ENCODE data around the gene CASP8AP2.
"Not testable (repeated sequence)": the region's sequence is repeated elsewhere in the genome, so short reads cannot be mapped to it uniquely, and the experiment has no call there.

The CASP8AP2 gene

DNA sequence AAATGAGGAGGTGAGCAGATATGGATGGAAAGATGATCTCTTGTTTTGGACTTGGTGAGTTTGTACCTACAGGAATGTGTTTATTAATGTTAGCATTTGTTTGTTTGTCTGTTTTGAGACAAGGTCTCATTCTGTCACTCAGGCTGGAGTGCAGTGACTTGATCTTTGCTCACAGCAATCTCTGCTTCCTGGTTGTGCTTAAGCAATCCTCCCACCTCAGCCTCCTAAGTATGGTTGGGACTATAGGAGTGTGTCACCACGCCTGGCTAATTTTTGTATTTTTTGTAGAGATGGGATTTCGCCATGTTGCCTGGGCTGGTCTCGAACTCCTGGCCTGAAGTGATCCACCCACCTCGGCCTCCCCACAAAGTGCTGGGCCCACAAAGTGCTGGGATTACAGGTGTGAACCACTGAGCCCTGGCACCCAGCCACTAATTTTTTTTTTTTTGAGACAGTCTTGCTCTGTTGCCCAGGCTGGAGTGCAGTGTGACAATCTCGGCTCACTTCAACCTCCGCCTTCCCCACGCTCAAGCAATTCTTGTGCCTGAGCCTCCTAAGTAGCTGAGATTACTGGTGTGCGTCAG, 7.1 kb downstream of the CASP8AP2 start:
- Histone ChIP-seq H3K36me3 (ENCODE audit: insufficient read depth, insufficient read length, low read length) (peaks cover 67% of the 10 kb centered on the region), H3K9ac (ENCODE audit: insufficient read length, low read depth) (no peak overlapping the region), H3K4me3 (ENCODE audit: insufficient read length, low read depth) (no peak overlapping the region), H3K27me3 (ENCODE audit: insufficient read depth, insufficient read length) (no peaks in the 10 kb centered on the region), H3K4me1 (ENCODE audit: insufficient read depth, insufficient read length) (no peaks in the 10 kb centered on the region), H3K9me3 (ENCODE audit: insufficient read depth, low read length) (no peaks in the 10 kb centered on the region)
- DNase-seq (ENCODE audit: low read depth, low spot score), result no peak
- TF ChIP-seq YY1 (IDR thresholded peaks at IDR 0.05; ENCODE audit: insufficient read depth, insufficient read length) (no peak), ZNF274 (IDR thresholded peaks at IDR 0.05; ENCODE audit: low read depth, low read length) (no peak), SUZ12 (IDR thresholded peaks at IDR 0.05; ENCODE audit: extremely low read depth, insufficient read depth, insufficient read length) (no peak)

DNA sequence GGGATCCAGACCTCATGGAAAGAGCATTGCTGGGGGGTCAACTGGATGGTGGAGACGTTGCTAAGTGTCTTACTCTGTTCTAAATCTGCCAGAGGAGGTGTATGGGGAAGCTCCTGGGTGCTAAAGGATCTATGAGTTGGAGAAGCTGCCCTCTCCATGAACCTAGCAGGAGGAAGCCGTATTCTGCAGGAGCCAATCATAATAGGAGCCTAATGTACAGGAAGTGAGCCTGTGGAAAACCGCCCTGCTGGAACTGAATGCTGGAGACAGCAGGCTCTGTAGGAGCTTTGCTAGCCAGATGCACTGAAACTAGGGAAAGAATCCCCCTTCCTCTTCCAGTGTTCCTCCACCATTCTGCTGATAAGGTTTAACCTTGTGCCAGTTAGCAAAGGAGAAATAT, 10.9 kb downstream of the CASP8AP2 start:
- TF ChIP-seq YY1 (IDR thresholded peaks at IDR 0.05; ENCODE audit: insufficient read depth, insufficient read length) (no peak), SUZ12 (IDR thresholded peaks at IDR 0.05; ENCODE audit: extremely low read depth, insufficient read depth, insufficient read length) (no peak)
- Histone ChIP-seq H3K9me3 (ENCODE audit: insufficient read depth, low read length) (no peaks in the 10 kb centered on the region), H3K36me3 (ENCODE audit: insufficient read depth, insufficient read length, low read length) (peaks cover 43% of the 10 kb centered on the region), H3K27me3 (ENCODE audit: insufficient read depth, insufficient read length) (no peaks in the 10 kb centered on the region), H3K9ac (ENCODE audit: insufficient read length, low read depth) (no peak overlapping the region), H3K4me3 (ENCODE audit: insufficient read length, low read depth) (no peak overlapping the region), H3K4me1 (ENCODE audit: insufficient read depth, insufficient read length) (no peaks in the 10 kb centered on the region)
- no peak for DNase-seq (ENCODE audit: low read depth, low spot score)

DNA sequence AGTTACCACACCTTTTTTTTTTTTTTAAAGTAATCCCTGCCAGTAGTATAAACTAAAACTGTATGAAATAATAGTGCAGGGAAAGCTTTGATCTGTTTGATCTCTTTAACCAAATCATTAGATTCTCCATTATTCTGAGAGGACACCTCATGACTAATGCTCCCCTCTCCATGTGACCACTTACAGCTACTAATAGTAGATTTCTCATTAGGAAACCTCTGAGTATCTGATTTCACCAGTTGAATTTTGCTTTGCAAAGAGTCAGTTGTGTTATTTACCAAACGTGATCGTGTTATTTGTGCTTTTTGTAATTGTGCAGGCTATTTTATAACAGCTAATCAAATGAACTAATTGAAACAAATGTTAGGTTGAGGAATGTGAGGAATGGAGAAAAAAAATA, 12.5 kb downstream of the CASP8AP2 start:
- Histone ChIP-seq H3K4me1 (ENCODE audit: insufficient read depth, insufficient read length) (no peaks in the 10 kb centered on the region), H3K36me3 (ENCODE audit: insufficient read depth, insufficient read length, low read length) (peaks cover 31% of the 10 kb centered on the region), H3K9ac (ENCODE audit: insufficient read length, low read depth) (no peak overlapping the region), H3K4me3 (ENCODE audit: insufficient read length, low read depth) (no peak overlapping the region), H3K27me3 (ENCODE audit: insufficient read depth, insufficient read length) (no peaks in the 10 kb centered on the region), H3K9me3 (ENCODE audit: insufficient read depth, low read length) (no peaks in the 10 kb centered on the region)
- DNase-seq (ENCODE audit: low read depth, low spot score), result no peak
- no peak for TF ChIP-seq YY1 (IDR thresholded peaks at IDR 0.05; ENCODE audit: insufficient read depth, insufficient read length)
- TF ChIP-seq ZNF274 (IDR thresholded peaks at IDR 0.05; ENCODE audit: low read depth, low read length), result no peak
- TF ChIP-seq SUZ12 (IDR thresholded peaks at IDR 0.05; ENCODE audit: extremely low read depth, insufficient read depth, insufficient read length), result no peak

DNA sequence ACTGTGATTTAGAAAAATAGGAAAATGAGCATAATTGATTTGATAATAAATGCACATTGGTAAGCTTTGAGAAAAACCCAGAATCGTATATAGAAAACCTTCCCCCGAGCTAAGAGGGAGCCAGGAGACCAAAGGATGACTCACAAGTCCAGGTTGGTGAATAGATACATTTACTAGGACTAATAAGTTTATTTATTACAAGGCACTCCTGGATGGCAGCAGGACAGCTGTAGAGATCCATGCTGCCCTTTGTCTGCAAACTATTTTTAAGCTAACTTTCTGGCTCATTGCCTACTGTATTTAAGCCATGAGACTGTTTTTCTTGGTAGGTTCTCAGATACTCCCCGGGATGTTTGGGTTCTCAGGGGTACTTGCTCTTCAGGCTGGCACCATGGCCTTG, 13.4 kb downstream of the CASP8AP2 start:
- DNase-seq (ENCODE audit: low read depth, low spot score), result no peak
- Histone ChIP-seq H3K4me1 (ENCODE audit: insufficient read depth, insufficient read length) (no peaks in the 10 kb centered on the region), H3K27me3 (ENCODE audit: insufficient read depth, insufficient read length) (no peaks in the 10 kb centered on the region), H3K9me3 (ENCODE audit: insufficient read depth, low read length) (no peaks in the 10 kb centered on the region), H3K9ac (ENCODE audit: insufficient read length, low read depth) (no peak overlapping the region), H3K4me3 (ENCODE audit: insufficient read length, low read depth) (no peak overlapping the region), H3K36me3 (ENCODE audit: insufficient read depth, insufficient read length, low read length) (peaks cover 26% of the 10 kb centered on the region)
- TF ChIP-seq YY1 (IDR thresholded peaks at IDR 0.05; ENCODE audit: insufficient read depth, insufficient read length), result no peak
- no peak for TF ChIP-seq SUZ12 (IDR thresholded peaks at IDR 0.05; ENCODE audit: extremely low read depth, insufficient read depth, insufficient read length)
- no peak for TF ChIP-seq ZNF274 (IDR thresholded peaks at IDR 0.05; ENCODE audit: low read depth, low read length)

DNA sequence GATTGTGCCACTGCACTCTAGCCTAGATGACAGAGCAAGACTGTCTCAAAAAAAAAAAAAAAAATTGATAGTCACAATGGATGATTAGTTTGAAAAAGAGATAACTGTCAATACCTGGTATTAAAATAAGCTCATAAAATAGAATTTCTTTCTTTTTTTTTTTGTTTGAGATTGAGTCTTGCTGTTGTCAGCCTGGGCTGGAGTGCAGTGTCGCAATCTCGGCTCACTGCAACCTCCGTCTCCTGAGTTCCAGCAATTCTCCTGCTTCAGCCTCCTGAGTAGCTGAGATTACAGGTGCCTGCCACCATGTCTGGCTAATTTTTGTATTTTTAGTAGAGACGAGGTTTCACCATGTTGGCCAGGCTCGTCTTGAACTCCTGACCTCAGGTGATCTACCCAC, 17.8 kb downstream of the CASP8AP2 start:
- H3K36me3 ChIP-seq (ENCODE audit: insufficient read depth, insufficient read length, low read length), result peaks cover 27% of the 10 kb centered on the region
- H3K9me3 ChIP-seq (ENCODE audit: insufficient read depth, low read length); H3K27me3 ChIP-seq (ENCODE audit: insufficient read depth, insufficient read length); H3K4me1 ChIP-seq (ENCODE audit: insufficient read depth, insufficient read length); H3K9ac ChIP-seq (ENCODE audit: insufficient read length, low read depth); DNase-seq (ENCODE audit: low read depth, low spot score); H3K4me3 ChIP-seq (ENCODE audit: insufficient read length, low read depth): not testable (repeated sequence)

DNA sequence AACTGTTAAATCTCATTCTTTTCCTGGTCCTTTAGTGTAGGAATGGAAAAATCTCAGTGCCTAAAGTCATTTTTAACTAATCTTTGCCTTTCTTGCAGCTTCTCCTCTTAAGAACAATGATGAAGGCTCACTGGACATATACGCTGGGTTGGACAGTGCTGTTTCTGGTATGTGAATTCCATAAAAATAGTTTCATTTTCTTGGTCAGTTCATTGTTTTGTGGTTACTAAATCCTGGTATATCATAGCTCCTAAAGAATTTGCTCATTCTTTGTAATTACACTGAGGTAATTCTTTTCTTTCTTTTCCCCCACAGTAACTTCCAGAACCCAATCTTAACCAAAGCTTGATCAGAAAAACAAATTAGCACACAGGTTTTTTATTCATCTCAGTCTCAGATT, 23.4 kb downstream of the CASP8AP2 start:
- Histone ChIP-seq H3K4me3 (ENCODE audit: insufficient read length, low read depth) (no peak overlapping the region), H3K9me3 (ENCODE audit: insufficient read depth, low read length) (no peaks in the 10 kb centered on the region), H3K27me3 (ENCODE audit: insufficient read depth, insufficient read length) (no peaks in the 10 kb centered on the region), H3K9ac (ENCODE audit: insufficient read length, low read depth) (no peak overlapping the region), H3K36me3 (ENCODE audit: insufficient read depth, insufficient read length, low read length) (peaks cover 63% of the 10 kb centered on the region), H3K4me1 (ENCODE audit: insufficient read depth, insufficient read length) (no peaks in the 10 kb centered on the region)
- TF ChIP-seq ZNF274 (IDR thresholded peaks at IDR 0.05; ENCODE audit: low read depth, low read length), result no peak
- no peak for TF ChIP-seq YY1 (IDR thresholded peaks at IDR 0.05; ENCODE audit: insufficient read depth, insufficient read length)
- TF ChIP-seq SUZ12 (IDR thresholded peaks at IDR 0.05; ENCODE audit: extremely low read depth, insufficient read depth, insufficient read length), result no peak
- DNase-seq (ENCODE audit: low read depth, low spot score), result no peak

DNA sequence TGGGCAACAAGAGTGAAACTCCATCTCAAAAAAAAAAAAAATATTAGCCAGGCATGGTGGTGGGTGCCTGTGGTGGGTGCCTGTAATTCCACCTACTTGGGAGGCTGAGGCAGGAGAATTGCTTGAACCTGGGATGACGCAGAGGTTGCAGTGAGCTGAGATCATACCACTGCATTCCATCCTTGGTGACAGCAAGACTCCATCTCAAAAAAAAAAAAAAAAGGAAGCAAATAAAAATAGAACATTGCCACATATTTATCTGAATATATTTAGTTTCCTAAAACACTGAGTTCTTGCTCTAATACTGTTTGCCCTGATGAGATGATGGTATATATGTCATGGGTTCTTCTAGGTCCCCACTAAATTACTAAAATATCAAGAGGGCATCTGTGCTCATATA, 28.4 kb downstream of the CASP8AP2 start:
- TF ChIP-seq SUZ12 (IDR thresholded peaks at IDR 0.05; ENCODE audit: extremely low read depth, insufficient read depth, insufficient read length), result no peak
- no peak for TF ChIP-seq ZNF274 (IDR thresholded peaks at IDR 0.05; ENCODE audit: low read depth, low read length)
- TF ChIP-seq YY1 (IDR thresholded peaks at IDR 0.05; ENCODE audit: insufficient read depth, insufficient read length), result no peak
- no peaks in the 10 kb centered on the region for H3K27me3 ChIP-seq (ENCODE audit: insufficient read depth, insufficient read length)
- peaks cover 77% of the 10 kb centered on the region for H3K36me3 ChIP-seq (ENCODE audit: insufficient read depth, insufficient read length, low read length)
- no peak overlapping the region for H3K9ac ChIP-seq (ENCODE audit: insufficient read length, low read depth)
- no peaks in the 10 kb centered on the region for H3K9me3 ChIP-seq (ENCODE audit: insufficient read depth, low read length)
- DNase-seq (ENCODE audit: low read depth, low spot score), result no peak
- H3K4me1 ChIP-seq (ENCODE audit: insufficient read depth, insufficient read length), result no peaks in the 10 kb centered on the region
- H3K4me3 ChIP-seq (ENCODE audit: insufficient read length, low read depth), result no peak overlapping the region

DNA sequence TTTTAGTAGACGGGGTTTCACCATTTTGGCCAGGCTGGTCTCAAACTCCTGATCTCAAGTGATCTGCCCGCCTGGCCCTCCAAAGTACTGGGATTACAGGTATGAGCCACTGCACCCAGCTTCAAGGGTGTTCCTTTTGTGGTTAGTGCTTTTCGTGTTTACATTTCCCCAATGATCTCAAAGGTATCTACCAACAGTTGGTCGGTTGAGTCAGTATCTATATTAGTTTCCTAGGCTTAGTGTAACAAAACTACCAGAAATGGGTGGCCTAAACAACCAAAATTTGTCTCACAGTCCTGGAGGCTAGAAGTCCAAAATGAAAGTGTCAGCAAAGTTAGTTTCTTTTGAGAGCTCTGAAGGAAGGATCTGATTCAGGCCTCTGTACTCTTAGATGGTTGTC, 30.1 kb downstream of the CASP8AP2 start:
- H3K4me1 ChIP-seq (ENCODE audit: insufficient read depth, insufficient read length), result no peaks in the 10 kb centered on the region
- peaks cover 78% of the 10 kb centered on the region for H3K36me3 ChIP-seq (ENCODE audit: insufficient read depth, insufficient read length, low read length)
- no peak for DNase-seq (ENCODE audit: low read depth, low spot score)
- no peaks in the 10 kb centered on the region for H3K27me3 ChIP-seq (ENCODE audit: insufficient read depth, insufficient read length)
- TF ChIP-seq ZNF274 (IDR thresholded peaks at IDR 0.05; ENCODE audit: low read depth, low read length), result no peak
- TF ChIP-seq SUZ12 (IDR thresholded peaks at IDR 0.05; ENCODE audit: extremely low read depth, insufficient read depth, insufficient read length), result no peak
- TF ChIP-seq YY1 (IDR thresholded peaks at IDR 0.05; ENCODE audit: insufficient read depth, insufficient read length), result no peak
- H3K4me3 ChIP-seq (ENCODE audit: insufficient read length, low read depth), result no peak overlapping the region
- no peak overlapping the region for H3K9ac ChIP-seq (ENCODE audit: insufficient read length, low read depth)
- no peaks in the 10 kb centered on the region for H3K9me3 ChIP-seq (ENCODE audit: insufficient read depth, low read length)
